H7 (cell line): ENCODE results near the gene PTPRN. TPM values are rescaled to one million over a fixed set of nuclear protein-coding genes. Genes with fewer than 3 reads are reported as not detected.

Experiments
- total RNA-seq: library from RNA; depleted of rRNA; stranded (reverse); fragments of >200 nt; shearing (Covaris generic); gene quantifications from 2 replicates; pipeline ENCODE4 v1.2.3, GENCODE V29; 2014; rRNA removed

The PTPRN gene
- total RNA-seq, 1 experiment from 2014 or later, result 0.73 TPM

Other genes starting within 250 kb of the PTPRN start
- gene IHH, start 248.5 kb downstream of the PTPRN start, total RNA-seq, result 1.1 TPM in 2 replicates
- gene NHEJ1, start 148.6 kb downstream of the PTPRN start, total RNA-seq, result 22.0 and 22.7 TPM in 2 replicates
- gene SLC23A3, start 139.4 kb downstream of the PTPRN start, total RNA-seq, result not detected in 2 replicates
- 27.7 and 33.2 TPM in 2 replicates for gene CNPPD1, start 132.5 kb downstream of the PTPRN start, total RNA-seq
- gene RETREG2, start 131.1 kb downstream of the PTPRN start, total RNA-seq, result 60.2 and 64.5 TPM in 2 replicates
- gene ZFAND2B, start 102.6 kb downstream of the PTPRN start, total RNA-seq, result 25.3 and 29.9 TPM in 2 replicates
- 50.4 and 74.8 TPM in 2 replicates for gene ABCB6, start 90.4 kb downstream of the PTPRN start, total RNA-seq
- gene ATG9A, start 79.8 kb downstream of the PTPRN start, total RNA-seq, result 32.5 and 38.6 TPM in 2 replicates
- 56.9 and 63.4 TPM in 2 replicates for gene ANKZF1, start 79.6 kb downstream of the PTPRN start, total RNA-seq
- gene GLB1L, start 64.0 kb downstream of the PTPRN start, total RNA-seq, result 4.9 and 6.6 TPM in 2 replicates
- gene STK16, start 63.9 kb downstream of the PTPRN start, total RNA-seq, result 26.2 and 38.6 TPM in 2 replicates
- 0.28 TPM in 1 of 2 replicates, not detected in the other for gene TUBA4B, start 56.2 kb downstream of the PTPRN start, total RNA-seq
- 20.3 and 43.9 TPM in 2 replicates for gene TUBA4A, start 55.5 kb downstream of the PTPRN start, total RNA-seq
- gene DNAJB2, start 30.0 kb downstream of the PTPRN start, total RNA-seq, result 29.1 and 38.6 TPM in 2 replicates
- not detected in 2 replicates for gene RESP18, start 23.3 kb upstream of the PTPRN start, total RNA-seq
- gene DNPEP, start 78.5 kb upstream of the PTPRN start, total RNA-seq, result 44.8 and 55.5 TPM in 2 replicates
- gene DES, start 109.0 kb upstream of the PTPRN start, total RNA-seq, result 14.7 and 18.8 TPM in 2 replicates
- gene SPEG, start 125.4 kb upstream of the PTPRN start, total RNA-seq, result 25.3 and 27.4 TPM in 2 replicates
- gene GMPPA, start 189.5 kb upstream of the PTPRN start, total RNA-seq, result 53.4 and 71.7 TPM in 2 replicates
- 0.07 and 1.2 TPM in 2 replicates for gene ASIC4, start 205.1 kb upstream of the PTPRN start, total RNA-seq
- gene CHPF, start 234.4 kb upstream of the PTPRN start, total RNA-seq, result 104 and 113 TPM in 2 replicates
- gene TMEM198, start 234.6 kb upstream of the PTPRN start, total RNA-seq, result 2.9 and 4.2 TPM in 2 replicates